ENCODE results near the gene CLRN3.

The CLRN3 gene

GRCh38 chr10:127836176-127836575 is 56.6 kb downstream of the CLRN3 start:
- no peak for DNase-seq

- no peak for DNase-seq
These were observed 58.0 kb downstream of the CLRN3 start for GRCh38 chr10:127834791-127835190.

- no peak for DNase-seq
These were observed 58.5 kb downstream of the CLRN3 start for GRCh38 chr10:127834221-127834620.

- DNase-seq: no peak
These were observed 58.9 kb downstream of the CLRN3 start for GRCh38 chr10:127833804-127834203.

GRCh38 chr10:127832501-127832900 is 60.2 kb downstream of the CLRN3 start:
- DNase-seq: no peak

GRCh38 chr10:127830414-127830813 is 62.3 kb downstream of the CLRN3 start:
- DNase-seq: no peak

All from stimulated activated CD8-positive, alpha-beta memory T cell treated with anti-CD3 and anti-CD28 coated beads, Interleukin-4, amount 100 ng/mL, for 48 hours (primary cell).